Gastroesophageal sphincter (tissue), 4 donors: ENCODE measurements around the gene TMEM141. TPM values are rescaled to one million over a fixed set of nuclear protein-coding genes. Genes with fewer than 3 reads are reported as not detected.
"Not testable (repeated sequence)": the region's sequence is repeated elsewhere in the genome, so short reads cannot be mapped to it uniquely, and the experiment has no call there.

Source experiments
- ATAC-seq: fragments of 150-250 bp; one replicate; pipeline ENCODE4 v1.9.1; 2016; ENCODE audit warnings: mild to moderate bottlenecking, moderate library complexity
- H3K27ac ChIP-seq, 4 donors: fragments of 200-600 bp; sonication (generic) in 3 of 4; 1 replicate in 3 of 4; 2 replicates in 1 of 4; pipeline ENCODE4 v1.5.1; 2016 to 2019
- H3K27me3 ChIP-seq: fragments of 200-600 bp; sonication (generic); one replicate; pipeline ENCODE4 v1.5.1; 2019
- H3K36me3 ChIP-seq, 2 donors: fragments of 200-600 bp; sonication (generic); one replicate each; pipeline ENCODE4 v1.5.1; 2019; ENCODE audit warnings: control low read depth in 1 of 2
- H3K4me1 ChIP-seq, 3 donors: fragments of 200-600 bp; sonication (generic); 1 replicate in 2 of 3; 2 replicates in 1 of 3; pipeline ENCODE4 v1.5.1; 2016 to 2019; ENCODE audit warnings: control low read depth in 2 of 3
- H3K4me3 ChIP-seq, 2 donors: fragments of 200-600 bp; sonication (generic); one replicate each; pipeline ENCODE4 v1.5.1; 2019; ENCODE audit warnings: mild to moderate bottlenecking in 1 of 2, moderate library complexity in 1 of 2
- H3K9me3 ChIP-seq, 3 donors: fragments of 200-600 bp; sonication (generic); one replicate each; pipeline ENCODE4 v1.5.1; 2017 to 2019; ENCODE audit warnings: control low read depth in 2 of 3
- CTCF ChIP-seq, 4 experiments: fragments of 200-600 bp in 2 of 4; fragments of 450-650 bp in 2 of 4; sonication (generic) in 1 of 4; IDR thresholded peaks; one replicate each; pipeline ENCODE4 v1.5.1; 2017 to 2019; ENCODE audit warnings: antibody characterized with exemption in 4 of 4, mild to moderate bottlenecking in 2 of 4, moderate library complexity in 2 of 4
- EP300 ChIP-seq: sonication (generic); formaldehyde crosslinking; IDR thresholded peaks from one replicate; pipeline ENCODE4 v1.6.1; 2017; ENCODE audit warnings: antibody characterized with exemption, mild to moderate bottlenecking
- POLR2A ChIP-seq, 2 donors: fragments of 450-650 bp; IDR thresholded peaks; one replicate each; pipeline ENCODE4 v1.6.1; 2017; ENCODE audit warnings: antibody characterized with exemption in 2 of 2, mild to moderate bottlenecking in 2 of 2, moderate library complexity in 1 of 2
- POLR2AphosphoS5 ChIP-seq: sonication (generic); formaldehyde crosslinking; IDR thresholded peaks from one replicate; pipeline ENCODE4 v1.6.1; 2017; ENCODE audit warnings: antibody characterized with exemption
- WGBS, 2 donors: methylation state at CpG; one replicate each; pipeline ENCODE4 v1.1.5; 2018; ENCODE audit warnings: low coverage in 1 of 2; 5-methylcytosine and 5-hydroxymethylcytosine counted together
- total RNA-seq, 4 donors: library from RNA; depleted of rRNA; stranded (reverse); fragments of >200 nt; gene quantifications; one replicate each; pipeline ENCODE4 v1.1.0, GENCODE V29; 2016

The TMEM141 gene
- total RNA-seq, 4 donors from 2014 or later: 33.0 to 51.5 (median 40.4) TPM

DNA sequence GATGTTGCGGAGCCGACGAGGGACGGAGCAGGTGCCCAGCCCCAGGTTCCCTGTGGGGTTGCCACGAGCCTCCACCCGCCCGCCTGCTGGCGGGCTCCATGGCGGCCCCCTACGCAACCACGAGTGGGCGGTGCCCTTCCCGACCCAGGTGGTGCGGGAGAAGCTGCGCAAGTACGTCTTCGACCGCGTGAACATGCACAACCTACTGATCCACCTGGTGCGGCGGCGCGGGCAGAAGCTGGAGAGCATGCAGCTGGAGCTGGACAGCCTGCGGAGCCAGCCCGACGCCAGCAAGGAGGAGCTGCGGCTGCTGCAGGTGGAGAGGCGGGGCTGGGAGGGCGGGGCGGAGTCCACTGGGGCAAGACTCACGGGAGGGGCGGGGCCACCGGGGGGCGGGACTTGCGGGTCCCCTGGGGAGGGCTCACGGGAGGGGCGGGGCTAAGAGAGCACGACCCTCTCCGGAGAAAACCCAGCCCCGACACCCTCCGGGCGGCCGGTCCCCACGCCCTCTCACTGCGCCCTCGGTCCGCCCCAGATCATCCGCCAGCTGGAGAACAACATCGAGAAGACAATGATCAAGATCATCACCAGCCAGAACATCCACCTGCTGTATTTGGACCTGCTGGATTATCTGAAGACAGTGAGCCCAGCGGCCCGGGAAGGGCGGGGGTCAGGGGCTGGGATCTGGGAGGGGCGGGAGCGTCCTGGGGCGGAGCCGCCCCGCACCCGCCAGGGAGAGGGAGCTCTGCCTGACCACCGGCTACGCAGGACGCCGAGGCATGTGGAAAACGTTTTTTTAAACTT, 8.9 kb downstream of the TMEM141 start:
- H3K4me1 ChIP-seq: peaks cover 0 to 40% (median 16%) of the 10 kb centered on the region in 3 donors
- peaks cover 68% of the 10 kb centered on the region for H3K27me3 ChIP-seq
- TF ChIP-seq EP300: no peak
- TF ChIP-seq POLR2A (IDR thresholded peaks at IDR 0.05): no peak
- no peak for TF ChIP-seq POLR2AphosphoS5
- TF ChIP-seq CTCF (IDR thresholded peaks at IDR 0.05): no peak
- no peak overlapping the region for H3K27ac ChIP-seq
- H3K9me3 ChIP-seq: no peaks in the 10 kb centered on the region
- H3K4me3 ChIP-seq: peak overlapping the region in 1 of 2 donors; percentile 42
- peaks cover 0 to 12% of the 10 kb centered on the region in 2 donors for H3K36me3 ChIP-seq
- WGBS, 2 donors: 0% methylated on average over 1 of the region's 63 CpGs; no CpG with 5 or more reads in 1 of the 2 donors
- peak; percentile 57 for ATAC-seq

GRCh38 chr9:136802321-136802720, 11.2 kb downstream of the TMEM141 start:
- no peak overlapping the region for H3K27ac ChIP-seq
- peaks cover 0 to 44% (median 26%) of the 10 kb centered on the region in 3 donors for H3K4me1 ChIP-seq
- ATAC-seq: no peak
- TF ChIP-seq CTCF (IDR thresholded peaks at IDR 0.05) (no peak), POLR2AphosphoS5 (no peak), POLR2A (IDR thresholded peaks at IDR 0.05) (no peak), EP300 (no peak)
- no peak overlapping the region for H3K4me3 ChIP-seq
- 80% methylated on average over 2 of the region's 6 CpGs; no CpG with 5 or more reads in 1 of the 2 donors for WGBS, 2 donors
- peaks cover 0 to 19% of the 10 kb centered on the region in 2 donors for H3K36me3 ChIP-seq
- H3K9me3 ChIP-seq: no peaks in the 10 kb centered on the region
- peaks cover 54% of the 10 kb centered on the region for H3K27me3 ChIP-seq

DNA sequence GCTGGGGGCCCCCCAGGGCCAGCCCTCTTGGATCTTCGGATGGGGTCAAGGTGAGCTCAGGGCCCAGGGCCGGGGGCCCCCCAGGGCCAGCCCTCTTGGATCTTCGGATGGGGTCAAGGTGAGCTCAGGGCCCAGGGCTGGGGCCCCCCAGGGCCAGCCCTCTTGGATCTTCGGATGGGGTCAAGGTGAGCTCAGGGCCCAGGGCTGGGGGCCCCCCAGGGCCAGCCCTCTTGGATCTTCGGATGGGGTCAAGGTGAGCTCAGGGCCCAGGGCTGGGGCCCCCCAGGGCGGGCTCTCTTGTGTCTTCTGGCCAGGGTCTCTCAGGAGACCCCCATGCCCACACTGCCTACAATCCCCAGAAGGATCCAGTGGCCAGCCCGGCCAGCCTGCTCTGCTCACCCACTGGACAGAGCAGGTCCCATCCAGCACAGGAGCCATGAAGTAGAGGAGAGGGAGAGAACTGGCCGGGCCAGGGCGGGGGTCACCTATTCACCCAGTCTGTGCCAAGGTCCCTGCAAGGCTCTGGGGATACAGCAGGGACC, 11.9 kb downstream of the TMEM141 start:
- not testable (repeated sequence) for ATAC-seq, H3K9me3 ChIP-seq, H3K27ac ChIP-seq, H3K4me3 ChIP-seq
- Histone ChIP-seq H3K4me1 (peaks cover 0 to 44% (median 27%) of the 10 kb centered on the region in 3 donors), H3K27me3 (peaks cover 46% of the 10 kb centered on the region), H3K36me3 (peaks cover 0 to 19% of the 10 kb centered on the region in 2 donors)
- 80% methylated on average over 1 of the region's 9 CpGs; no CpG with 5 or more reads in 1 of the 2 donors for WGBS, 2 donors

GRCh38 chr9:136803551-136804508, 12.7 kb downstream of the TMEM141 start:
- Histone ChIP-seq H3K36me3 (peaks cover 0 to 19% of the 10 kb centered on the region in 2 donors), H3K27ac (no peak overlapping the region), H3K4me3 (no peak overlapping the region), H3K27me3 (peaks cover 39% of the 10 kb centered on the region), H3K4me1 (peaks cover 0 to 48% (median 27%) of the 10 kb centered on the region in 3 donors), H3K9me3 (no peaks in the 10 kb centered on the region)
- no peak for TF ChIP-seq POLR2AphosphoS5
- TF ChIP-seq CTCF (IDR thresholded peaks at IDR 0.05): no peak
- TF ChIP-seq POLR2A (IDR thresholded peaks at IDR 0.05): no peak
- no peak for TF ChIP-seq EP300
- ATAC-seq: no peak
- 91 to 94% methylated on average over 12 to 15 of the region's 22 CpGs for WGBS, 2 donors
